ENCODE measurements around the gene DDA1.
"Not testable (repeated sequence)": the region's sequence is repeated elsewhere in the genome, so short reads cannot be mapped to it uniquely, and the experiment has no call there.

The DDA1 gene

GRCh38 chr19:17289489-17289888 is 19.9 kb upstream of the DDA1 start:
- no peak for DNase-seq (ENCODE audit: low read depth)

GRCh38 chr19:17292301-17293074 is 16.9 kb upstream of the DDA1 start:
- DNase-seq (ENCODE audit: low read depth), result peak; percentile 59

GRCh38 chr19:17293605-17294004 is 15.8 kb upstream of the DDA1 start:
- no peak for DNase-seq (ENCODE audit: low read depth)

- DNase-seq (ENCODE audit: low read depth), result no peak
Measured at GRCh38 chr19:17294051-17294891, 15.1 kb upstream of the DDA1 start.

- DNase-seq (ENCODE audit: low read depth), result not testable (repeated sequence)
Measured at GRCh38 chr19:17295551-17295950, 13.8 kb upstream of the DDA1 start.

- DNase-seq (ENCODE audit: low read depth), result no peak
Measured at GRCh38 chr19:17296273-17296672, 13.1 kb upstream of the DDA1 start.

GRCh38 chr19:17296976-17297375 is 12.4 kb upstream of the DDA1 start:
- no peak for DNase-seq (ENCODE audit: low read depth)

GRCh38 chr19:17300992-17301619 is 8.3 kb upstream of the DDA1 start:
- DNase-seq (ENCODE audit: low read depth), result no peak

GRCh38 chr19:17302391-17303166 is 6.8 kb upstream of the DDA1 start:
- no peak for DNase-seq (ENCODE audit: low read depth)

GRCh38 chr19:17303167-17303939 is 6.0 kb upstream of the DDA1 start, which contains the start of gene ABHD8:
Gene ABHD8 (minus strand): TSS chr19:17303425. CDS start chr19:17301616, 1,809 bp downstream.
- peak; percentile 59 for DNase-seq (ENCODE audit: low read depth)

- no peak for DNase-seq (ENCODE audit: low read depth)
Measured at GRCh38 chr19:17303940-17304267, 5.5 kb upstream of the DDA1 start.

- no peak for DNase-seq (ENCODE audit: low read depth)
Measured at GRCh38 chr19:17304386-17305215, 4.8 kb upstream of the DDA1 start.

GRCh38 chr19:17305216-17305516 is 4.2 kb upstream of the DDA1 start:
- no peak for DNase-seq (ENCODE audit: low read depth)

GRCh38 chr19:17305517-17306284 is 3.7 kb upstream of the DDA1 start, which contains the start of gene MRPL34:
Gene MRPL34 (plus strand): TSS chr19:17305872. CDS start chr19:17305893, 21 bp downstream.
- peak; percentile 92 for DNase-seq (ENCODE audit: low read depth)

GRCh38 chr19:17306285-17306714 is 3.1 kb upstream of the DDA1 start:
- no peak for DNase-seq (ENCODE audit: low read depth)

- DNase-seq (ENCODE audit: low read depth), result no peak
Measured at GRCh38 chr19:17307876-17308377, 1.4 kb upstream of the DDA1 start.

- no peak for DNase-seq (ENCODE audit: low read depth)
Measured at GRCh38 chr19:17309965-17310461, 650 bp downstream of the DDA1 start.

GRCh38 chr19:17311455-17312188 is 2.3 kb downstream of the DDA1 start:
- no peak for DNase-seq (ENCODE audit: low read depth)
